DND-41 (cell line): ENCODE measurements around the gene ZNF428.

Experiments
- CTCF ChIP-seq: IDR thresholded peaks from 2 replicates; pipeline ENCODE4 v1.5.1; 2012; ENCODE audit warnings: borderline replicate concordance, low read length, moderate library complexity, mild to moderate bottlenecking; ENCODE audit not compliant: poor library complexity, severe bottlenecking; ENCODE audit errors: extremely low read depth
- EZH2 ChIP-seq: IDR thresholded peaks from 3 replicates; pipeline ENCODE4 v1.6.1; 2012; ENCODE audit warnings: borderline replicate concordance, low read depth, mild to moderate bottlenecking, moderate library complexity, low read length, inconsistent platforms; ENCODE audit not compliant: severe bottlenecking

GRCh38 chr19:43561139-43561970, 58.1 kb downstream of the ZNF428 start:
- TF ChIP-seq CTCF: no peak
- no peak for TF ChIP-seq EZH2
